Fibroblast of the aortic adventitia (primary cell): ENCODE measurements around the gene TMTC2. TPM values are rescaled to one million over a fixed set of nuclear protein-coding genes. Genes with fewer than 3 reads are reported as not detected.
"Not testable (repeated sequence)": the region's sequence is repeated elsewhere in the genome, so short reads cannot be mapped to it uniquely, and the experiment has no call there.

Source experiments
- DNase-seq: peaks from one replicate; pipeline ENCODE4 v3.0.0-alpha.2; 2010; ENCODE audit warnings: low read depth
- H3K4me3 ChIP-seq: 2 replicates; pipeline ENCODE4 v1.5.1; 2011; ENCODE audit warnings: low read depth, mild to moderate bottlenecking, control low read depth, low read length, moderate library complexity
- total RNA-seq: library from RNA; depleted of rRNA; stranded (reverse); fragments of >200 nt; gene quantifications from 2 replicates; pipeline ENCODE4 v1.2.3, GENCODE V29; 2012; ENCODE audit warnings: low replicate concordance
- TF ChIP-seq, protein P1 (sequence below): IDR thresholded peaks from 2 replicates; pipeline ENCODE4 v1.5.1; 2011; ENCODE audit warnings: mild to moderate bottlenecking, low read length, control low read depth, inconsistent platforms; ENCODE audit not compliant: insufficient read depth

The TMTC2 gene
- total RNA-seq, 1 donor, result 21.1 TPM

DNA sequence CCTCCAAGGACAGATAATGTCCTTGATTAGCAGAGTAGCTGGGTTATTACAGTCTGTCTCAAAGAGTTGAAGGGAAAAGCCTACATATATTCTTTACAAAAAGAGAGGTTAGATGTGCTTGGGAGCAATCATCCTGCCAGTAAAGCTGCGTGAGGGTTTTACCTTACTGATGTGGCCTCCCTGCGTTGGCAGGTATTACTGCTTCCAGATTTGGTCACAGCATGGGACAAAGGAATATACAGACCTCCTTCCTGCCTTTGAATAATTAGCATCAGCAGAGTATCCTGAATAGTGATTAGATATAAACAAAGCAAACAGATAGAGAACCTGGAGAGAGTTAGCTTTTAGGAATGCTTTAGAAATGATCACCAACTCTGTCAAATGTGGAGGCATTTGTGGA lies 69.6 kb downstream of the TMTC2 start:
- H3K4me3 ChIP-seq, result no peak overlapping the region
- TF ChIP-seq, protein P1, sequence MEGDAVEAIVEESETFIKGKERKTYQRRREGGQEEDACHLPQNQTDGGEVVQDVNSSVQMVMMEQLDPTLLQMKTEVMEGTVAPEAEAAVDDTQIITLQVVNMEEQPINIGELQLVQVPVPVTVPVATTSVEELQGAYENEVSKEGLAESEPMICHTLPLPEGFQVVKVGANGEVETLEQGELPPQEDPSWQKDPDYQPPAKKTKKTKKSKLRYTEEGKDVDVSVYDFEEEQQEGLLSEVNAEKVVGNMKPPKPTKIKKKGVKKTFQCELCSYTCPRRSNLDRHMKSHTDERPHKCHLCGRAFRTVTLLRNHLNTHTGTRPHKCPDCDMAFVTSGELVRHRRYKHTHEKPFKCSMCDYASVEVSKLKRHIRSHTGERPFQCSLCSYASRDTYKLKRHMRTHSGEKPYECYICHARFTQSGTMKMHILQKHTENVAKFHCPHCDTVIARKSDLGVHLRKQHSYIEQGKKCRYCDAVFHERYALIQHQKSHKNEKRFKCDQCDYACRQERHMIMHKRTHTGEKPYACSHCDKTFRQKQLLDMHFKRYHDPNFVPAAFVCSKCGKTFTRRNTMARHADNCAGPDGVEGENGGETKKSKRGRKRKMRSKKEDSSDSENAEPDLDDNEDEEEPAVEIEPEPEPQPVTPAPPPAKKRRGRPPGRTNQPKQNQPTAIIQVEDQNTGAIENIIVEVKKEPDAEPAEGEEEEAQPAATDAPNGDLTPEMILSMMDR, result no peak
- no peak for DNase-seq

- DNase-seq, result peak; percentile 52
- TF ChIP-seq, protein P1, result no peak
- no peak overlapping the region for H3K4me3 ChIP-seq
These were observed 70.4 kb downstream of the TMTC2 start for GRCh38 chr12:82757059-82757458.

DNA sequence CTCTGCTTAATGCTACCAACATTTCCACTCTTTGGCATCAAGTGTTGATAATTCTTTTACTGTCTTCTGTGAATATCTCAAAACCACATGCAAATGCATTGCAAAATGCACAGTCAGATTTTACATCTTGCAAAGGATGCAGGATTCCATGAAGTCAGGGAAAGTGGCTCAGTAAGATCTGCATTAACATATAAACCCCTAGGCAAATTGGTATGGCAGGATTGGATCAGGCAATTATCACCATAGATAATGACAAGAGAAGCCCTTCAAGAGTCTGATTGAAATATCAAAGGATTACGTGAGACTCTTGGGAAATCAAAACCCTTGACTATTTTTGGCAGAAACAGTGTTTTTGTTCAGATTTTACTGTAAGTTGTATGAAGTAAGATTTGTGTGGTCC lies 71.0 kb downstream of the TMTC2 start:
- peak; percentile 20 for DNase-seq
- TF ChIP-seq, protein P1, result no peak
- no peak overlapping the region for H3K4me3 ChIP-seq

GRCh38 chr12:82758749-82759330 lies 72.1 kb downstream of the TMTC2 start:
- H3K4me3 ChIP-seq, result no peak overlapping the region
- no peak for DNase-seq

GRCh38 chr12:82760423-82760822 lies 73.7 kb downstream of the TMTC2 start:
- TF ChIP-seq, protein P1, result no peak
- DNase-seq, result no peak
- H3K4me3 ChIP-seq, result no peak overlapping the region

More at GRCh38 chr12:82758749-82759330, 72.1 kb downstream of the TMTC2 start:
- TF ChIP-seq, protein P1, result no peak

- not testable (repeated sequence) for H3K4me3 ChIP-seq, DNase-seq
These were observed 78.5 kb downstream of the TMTC2 start for GRCh38 chr12:82765206-82765605.

DNA sequence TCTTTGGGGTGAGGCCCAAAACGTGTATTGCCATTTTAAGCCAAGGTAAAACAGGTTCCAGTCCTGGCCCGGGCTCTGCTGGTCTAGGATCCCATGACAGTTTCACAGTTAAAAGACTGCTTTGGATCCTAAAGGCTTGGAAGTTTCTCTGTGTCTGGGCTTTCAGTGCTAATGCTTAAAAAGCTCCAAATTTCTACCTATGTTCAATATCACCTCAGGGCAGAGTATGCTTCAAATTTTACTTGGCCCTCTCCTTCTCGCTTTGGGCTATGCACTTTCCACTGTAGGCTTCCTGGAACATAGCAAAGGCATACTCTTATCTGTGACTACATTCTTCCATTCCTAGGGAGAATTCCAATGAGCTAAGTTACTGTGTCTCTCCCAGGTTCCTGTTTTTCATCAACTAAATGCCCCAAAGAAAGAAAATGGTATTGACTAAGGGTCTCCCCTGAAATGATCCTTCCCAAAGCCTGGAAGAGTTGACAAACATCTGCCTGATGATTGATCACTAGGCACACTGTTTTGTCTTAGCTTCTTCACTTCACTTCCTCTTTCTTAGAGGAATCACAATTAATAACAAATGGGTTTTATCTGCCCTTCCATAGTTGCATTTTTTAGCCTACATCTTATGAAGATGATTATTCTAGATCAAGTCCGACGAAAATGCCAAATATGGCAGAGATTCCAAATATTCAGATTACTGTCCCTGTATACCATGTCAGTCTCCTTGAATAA lies 79.4 kb downstream of the TMTC2 start:
- H3K4me3 ChIP-seq, result no peak overlapping the region
- TF ChIP-seq, protein P1, result no peak
- peak; percentile 80 for DNase-seq
